ENCODE data around the gene BIRC2. TPM values are rescaled to one million over a fixed set of nuclear protein-coding genes. Genes with fewer than 3 reads are reported as not detected.

Gene BIRC2
- total and polyA plus RNA-seq, 2 experiments from 2014 or later, result 60.7 to 73.7 TPM

DNA sequence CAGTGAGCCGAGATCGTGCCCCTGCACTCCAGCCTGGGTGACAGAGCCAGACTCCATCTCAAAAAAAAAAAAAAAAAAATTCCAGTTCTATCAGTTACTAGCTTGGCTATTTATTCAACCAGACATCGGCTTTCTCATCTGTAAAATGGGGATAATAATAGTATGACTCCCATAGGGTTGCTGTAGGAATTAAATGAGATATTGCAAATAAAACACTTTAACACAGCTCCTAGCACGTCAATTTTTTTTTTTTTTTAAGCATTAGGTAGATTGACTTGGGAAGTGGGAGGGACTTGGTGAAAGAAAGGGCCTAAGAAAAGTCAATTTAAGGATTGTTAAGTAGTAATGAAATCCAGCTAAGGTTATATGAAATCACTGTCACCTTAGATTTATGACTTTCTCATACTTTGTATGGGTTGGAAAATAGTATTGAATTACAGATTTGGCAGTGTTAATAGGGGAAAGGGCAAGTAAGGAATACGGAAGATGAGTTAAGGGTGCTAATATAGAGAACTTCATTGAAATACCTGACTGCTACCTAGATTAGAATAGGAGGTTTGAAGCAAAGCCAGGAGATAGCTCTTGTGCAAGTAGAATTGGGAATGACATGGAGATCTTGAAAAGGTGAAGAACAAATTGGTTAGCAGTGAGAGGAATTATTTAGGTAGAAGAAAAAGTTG lies 28.8 kb downstream of the BIRC2 start:
- in situ Hi-C loops (cut with MboI), result no loop called here
- Histone ChIP-seq H3K36me3 (ENCODE audit: low read depth) (peaks cover 45% of the 10 kb centered on the region), H3K4me3 (no peak overlapping the region), H3K9me3 (ENCODE audit: low read depth) (no peaks in the 10 kb centered on the region), H3K4me2 (ENCODE audit: unreplicated experiment) (no peak overlapping the region), H4K20me1 (ENCODE audit: insufficient read depth) (no peaks in the 10 kb centered on the region), H2AFZ (no peak overlapping the region), H3K4me1 (ENCODE audit: insufficient read depth) (no peaks in the 10 kb centered on the region), H3K79me2 (ENCODE audit: insufficient read depth) (peaks cover 70% of the 10 kb centered on the region), H3K27me3 (replicated peaks; ENCODE audit: insufficient read depth) (no peaks in the 10 kb centered on the region), H3F3A (ENCODE audit: insufficient read depth) (peaks cover 14% of the 10 kb centered on the region), H3K9ac (no peak overlapping the region), H3K27ac (no peak overlapping the region), H3K9me2 (ENCODE audit: insufficient read depth) (no peaks in the 10 kb centered on the region)
- 98 to 99% methylated on average over 5 of the region's 5 CpGs for WGBS, 2 experiments (ENCODE audit: low coverage in 1 of 2, low lambda C conversion rate in 2 of 2, missing lambda C conversion rate in 2 of 2)
- TF ChIP-seq EZH2 (IDR thresholded peaks at IDR 0.05; ENCODE audit: insufficient read depth, poor library complexity, severe bottlenecking), result no peak
- TF ChIP-seq EZH2phosphoT487 (IDR thresholded peaks at IDR 0.05; ENCODE audit: insufficient read depth, low read depth), result no peak
- DNase-seq, result no peak

DNA sequence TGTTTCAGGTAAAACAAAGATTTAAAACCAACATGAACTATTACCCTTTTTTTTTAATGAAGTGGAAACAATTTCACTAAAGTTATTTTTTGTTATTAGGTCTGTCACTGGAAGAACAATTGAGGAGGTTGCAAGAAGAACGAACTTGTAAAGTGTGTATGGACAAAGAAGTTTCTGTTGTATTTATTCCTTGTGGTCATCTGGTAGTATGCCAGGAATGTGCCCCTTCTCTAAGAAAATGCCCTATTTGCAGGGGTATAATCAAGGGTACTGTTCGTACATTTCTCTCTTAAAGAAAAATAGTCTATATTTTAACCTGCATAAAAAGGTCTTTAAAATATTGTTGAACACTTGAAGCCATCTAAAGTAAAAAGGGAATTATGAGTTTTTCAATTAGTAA lies 30.9 kb downstream of the BIRC2 start:
- H3K9ac ChIP-seq, result no peak overlapping the region
- no peaks in the 10 kb centered on the region for H3K9me3 ChIP-seq (ENCODE audit: low read depth)
- no peaks in the 10 kb centered on the region for H3K27me3 ChIP-seq (replicated peaks; ENCODE audit: insufficient read depth)
- H3K4me2 ChIP-seq (ENCODE audit: unreplicated experiment), result no peak overlapping the region
- in situ Hi-C loops (cut with MboI), result no loop called here
- H3K36me3 ChIP-seq (ENCODE audit: low read depth), result peaks cover 57% of the 10 kb centered on the region
- H4K20me1 ChIP-seq (ENCODE audit: insufficient read depth), result no peaks in the 10 kb centered on the region
- H3K4me1 ChIP-seq (ENCODE audit: insufficient read depth), result no peaks in the 10 kb centered on the region
- no peak overlapping the region for H2AFZ ChIP-seq
- TF ChIP-seq EZH2 (IDR thresholded peaks at IDR 0.05; ENCODE audit: insufficient read depth, poor library complexity, severe bottlenecking) (no peak), EZH2phosphoT487 (IDR thresholded peaks at IDR 0.05; ENCODE audit: insufficient read depth, low read depth) (no peak)
- no peak overlapping the region for H3K27ac ChIP-seq
- no peaks in the 10 kb centered on the region for H3K9me2 ChIP-seq (ENCODE audit: insufficient read depth)
- no peak for DNase-seq
- 88 to 91% methylated on average over 2 of the region's 2 CpGs for WGBS, 2 experiments (ENCODE audit: low coverage in 1 of 2, low lambda C conversion rate in 2 of 2, missing lambda C conversion rate in 2 of 2)
- peaks cover 86% of the 10 kb centered on the region for H3K79me2 ChIP-seq (ENCODE audit: insufficient read depth)
- H3K4me3 ChIP-seq, result no peak overlapping the region
- H3F3A ChIP-seq (ENCODE audit: insufficient read depth), result peaks cover 19% of the 10 kb centered on the region

DNA sequence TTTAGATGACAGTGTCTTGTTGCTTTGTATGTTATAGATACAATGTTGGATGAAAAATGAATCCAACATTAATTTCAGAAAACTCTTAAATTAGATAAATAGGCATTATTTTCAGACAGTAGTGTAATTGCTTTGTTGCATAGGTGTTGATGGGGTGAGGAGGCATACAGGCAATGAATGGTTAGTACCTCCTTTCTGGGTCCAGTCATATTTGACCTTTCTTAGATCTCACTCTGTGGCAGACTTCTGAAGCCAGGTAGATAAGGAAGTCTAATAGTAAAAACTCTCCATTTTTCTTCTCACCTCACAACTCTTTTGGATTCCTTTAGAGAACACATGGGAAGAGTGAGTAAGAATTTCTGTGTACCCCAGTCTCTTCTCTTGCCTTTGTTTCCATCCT lies 31.8 kb downstream of the BIRC2 start:
- no peak overlapping the region for H3K4me3 ChIP-seq
- no peaks in the 10 kb centered on the region for H4K20me1 ChIP-seq (ENCODE audit: insufficient read depth)
- H3K9me2 ChIP-seq (ENCODE audit: insufficient read depth), result no peaks in the 10 kb centered on the region
- peaks cover 64% of the 10 kb centered on the region for H3K36me3 ChIP-seq (ENCODE audit: low read depth)
- H3K27ac ChIP-seq, result no peak overlapping the region
- DNase-seq, result no peak
- peaks cover 92% of the 10 kb centered on the region for H3K79me2 ChIP-seq (ENCODE audit: insufficient read depth)
- H3K4me2 ChIP-seq (ENCODE audit: unreplicated experiment), result no peak overlapping the region
- no peaks in the 10 kb centered on the region for H3K4me1 ChIP-seq (ENCODE audit: insufficient read depth)
- TF ChIP-seq EZH2phosphoT487 (IDR thresholded peaks at IDR 0.05; ENCODE audit: insufficient read depth, low read depth) (no peak), EZH2 (IDR thresholded peaks at IDR 0.05; ENCODE audit: insufficient read depth, poor library complexity, severe bottlenecking) (no peak)
- H2AFZ ChIP-seq, result no peak overlapping the region
- no peak overlapping the region for H3K9ac ChIP-seq
- H3K9me3 ChIP-seq (ENCODE audit: low read depth), result no peaks in the 10 kb centered on the region
- in situ Hi-C loops (cut with MboI), result no loop called here
- peaks cover 28% of the 10 kb centered on the region for H3F3A ChIP-seq (ENCODE audit: insufficient read depth)
- no peaks in the 10 kb centered on the region for H3K27me3 ChIP-seq (replicated peaks; ENCODE audit: insufficient read depth)

DNA sequence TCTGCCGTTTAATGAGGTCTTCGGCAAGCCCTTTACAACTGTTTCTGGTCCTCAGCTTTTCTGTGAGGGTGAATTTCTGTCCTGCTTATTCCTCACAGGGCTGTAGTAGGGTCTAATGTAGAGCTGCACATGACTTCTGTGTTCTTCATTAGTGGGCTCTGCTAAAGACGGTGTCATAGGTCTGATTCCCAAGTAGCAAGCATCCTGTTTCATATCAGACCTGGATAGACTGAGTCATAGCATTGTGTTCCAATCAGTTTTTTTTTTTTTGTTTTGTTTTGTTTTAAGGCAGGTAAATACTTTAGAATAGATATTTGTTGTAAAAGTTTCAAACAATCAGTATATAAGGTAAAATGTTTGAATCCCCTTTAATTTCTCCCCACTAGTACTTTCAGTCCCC lies 35.4 kb downstream of the BIRC2 start:
- H3K4me3 ChIP-seq, result no peak overlapping the region

More for the DNA sequence above, 35.4 kb downstream of the BIRC2 start:
- Histone ChIP-seq H3K27ac (no peak overlapping the region), H3K36me3 (ENCODE audit: low read depth) (peaks cover 61% of the 10 kb centered on the region), H3K9me3 (ENCODE audit: low read depth) (no peaks in the 10 kb centered on the region), H3K4me1 (ENCODE audit: insufficient read depth) (no peaks in the 10 kb centered on the region), H3K9me2 (ENCODE audit: insufficient read depth) (no peaks in the 10 kb centered on the region), H2AFZ (no peak overlapping the region), H4K20me1 (ENCODE audit: insufficient read depth) (no peaks in the 10 kb centered on the region), H3K4me2 (ENCODE audit: unreplicated experiment) (no peak overlapping the region), H3K27me3 (replicated peaks; ENCODE audit: insufficient read depth) (no peaks in the 10 kb centered on the region), H3K79me2 (ENCODE audit: insufficient read depth) (peaks cover 67% of the 10 kb centered on the region), H3F3A (ENCODE audit: insufficient read depth) (peaks cover 38% of the 10 kb centered on the region; the same call in 1 of the 2 replicates), H3K9ac (no peak overlapping the region)
- in situ Hi-C loops (cut with MboI), result no loop called here
- WGBS, 2 experiments (ENCODE audit: low coverage in 1 of 2, low lambda C conversion rate in 2 of 2, missing lambda C conversion rate in 2 of 2), result 94 to 96% methylated on average over 3 of the region's 3 CpGs
- no peak for TF ChIP-seq EZH2phosphoT487 (IDR thresholded peaks at IDR 0.05; ENCODE audit: insufficient read depth, low read depth)
- TF ChIP-seq EZH2 (IDR thresholded peaks at IDR 0.05; ENCODE audit: insufficient read depth, poor library complexity, severe bottlenecking), result no peak
- no peak for DNase-seq
